Osteocyte (in vitro differentiated cells): Measurements from ENCODE around the gene CCNDBP1. TPM values are rescaled to one million over a fixed set of nuclear protein-coding genes. Genes with fewer than 3 reads are reported as not detected.
A peak's percentile ranks its signal among the peaks of the same experiment; 100 is the strongest.

Experiments used
- DNase-seq: peaks from one replicate; pipeline ENCODE4 v3.0.0; 2021; ENCODE audit warnings: mixed read lengths; ENCODE audit not compliant: unreplicated experiment; ENCODE audit errors: extremely low spot score
- H3K27ac Mint-ChIP-seq: one replicate; pipeline ENCODE4 v1.8.0; 2021; ENCODE audit warnings: mild to moderate bottlenecking, mixed read lengths; ENCODE audit not compliant: unreplicated experiment
- H3K27me3 Mint-ChIP-seq: one replicate; pipeline ENCODE4 v1.8.0; 2021; ENCODE audit warnings: mixed read lengths; ENCODE audit not compliant: unreplicated experiment
- H3K36me3 Mint-ChIP-seq: one replicate; pipeline ENCODE4 v1.8.0; 2021; ENCODE audit warnings: mixed read lengths; ENCODE audit not compliant: unreplicated experiment
- H3K4me1 Mint-ChIP-seq: one replicate; pipeline ENCODE4 v1.8.0; 2021; ENCODE audit warnings: mixed read lengths; ENCODE audit not compliant: unreplicated experiment
- H3K4me3 Mint-ChIP-seq: one replicate; pipeline ENCODE4 v1.8.0; 2021; ENCODE audit warnings: mild to moderate bottlenecking, moderate library complexity, mixed read lengths; ENCODE audit not compliant: unreplicated experiment
- H3K9me3 Mint-ChIP-seq: one replicate; pipeline ENCODE4 v1.8.0; 2021; ENCODE audit warnings: mixed read lengths; ENCODE audit not compliant: unreplicated experiment
- total RNA-seq: library from RNA; stranded (reverse); gene quantifications from 2 replicates; pipeline ENCODE4 v1.2.1, GENCODE V29; 2021
- TF ChIP-seq, protein P1 (sequence below): fragments of 200-600 bp; sonication (generic); IDR thresholded peaks from 2 replicates; pipeline ENCODE4 v1.5.0; 2021; ENCODE audit warnings: antibody characterized with exemption, mild to moderate bottlenecking, moderate library complexity

The CCNDBP1 gene
- total RNA-seq, 1 donor from 2014 or later, result 39.6 TPM

GRCh38 chr15:43199945-43200488, 14.8 kb downstream of the CCNDBP1 start:
- DNase-seq, result no peak
- Mint-ChIP-seq H3K27ac (no peak overlapping the region), H3K4me1 (peaks cover 2% of the 10 kb centered on the region), H3K4me3 (no peak overlapping the region), H3K36me3 (peaks cover 19% of the 10 kb centered on the region), H3K27me3 (peaks cover 10% of the 10 kb centered on the region), H3K9me3 (peaks cover 5% of the 10 kb centered on the region)
- TF ChIP-seq, protein P1, sequence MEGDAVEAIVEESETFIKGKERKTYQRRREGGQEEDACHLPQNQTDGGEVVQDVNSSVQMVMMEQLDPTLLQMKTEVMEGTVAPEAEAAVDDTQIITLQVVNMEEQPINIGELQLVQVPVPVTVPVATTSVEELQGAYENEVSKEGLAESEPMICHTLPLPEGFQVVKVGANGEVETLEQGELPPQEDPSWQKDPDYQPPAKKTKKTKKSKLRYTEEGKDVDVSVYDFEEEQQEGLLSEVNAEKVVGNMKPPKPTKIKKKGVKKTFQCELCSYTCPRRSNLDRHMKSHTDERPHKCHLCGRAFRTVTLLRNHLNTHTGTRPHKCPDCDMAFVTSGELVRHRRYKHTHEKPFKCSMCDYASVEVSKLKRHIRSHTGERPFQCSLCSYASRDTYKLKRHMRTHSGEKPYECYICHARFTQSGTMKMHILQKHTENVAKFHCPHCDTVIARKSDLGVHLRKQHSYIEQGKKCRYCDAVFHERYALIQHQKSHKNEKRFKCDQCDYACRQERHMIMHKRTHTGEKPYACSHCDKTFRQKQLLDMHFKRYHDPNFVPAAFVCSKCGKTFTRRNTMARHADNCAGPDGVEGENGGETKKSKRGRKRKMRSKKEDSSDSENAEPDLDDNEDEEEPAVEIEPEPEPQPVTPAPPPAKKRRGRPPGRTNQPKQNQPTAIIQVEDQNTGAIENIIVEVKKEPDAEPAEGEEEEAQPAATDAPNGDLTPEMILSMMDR, result no peak

- H3K36me3 Mint-ChIP-seq, result no peaks in the 10 kb centered on the region
Observed at GRCh38 chr15:43204016-43204901, 19.1 kb downstream of the CCNDBP1 start.

GRCh38 chr15:43206054-43206453, 20.9 kb downstream of the CCNDBP1 start:
- peak; percentile 57 for DNase-seq
- TF ChIP-seq, protein P1, result no peak
- no peaks in the 10 kb centered on the region for H3K9me3 Mint-ChIP-seq
- no peaks in the 10 kb centered on the region for H3K36me3 Mint-ChIP-seq
- H3K27ac Mint-ChIP-seq, result no peak overlapping the region
- H3K4me3 Mint-ChIP-seq, result no peak overlapping the region
- peaks cover 2% of the 10 kb centered on the region for H3K4me1 Mint-ChIP-seq
- peaks cover 53% of the 10 kb centered on the region for H3K27me3 Mint-ChIP-seq

More at GRCh38 chr15:43204016-43204901, 19.1 kb downstream of the CCNDBP1 start:
- Mint-ChIP-seq H3K27me3 (peaks cover 39% of the 10 kb centered on the region), H3K4me1 (peaks cover 2% of the 10 kb centered on the region), H3K9me3 (no peaks in the 10 kb centered on the region), H3K27ac (no peak overlapping the region), H3K4me3 (no peak overlapping the region)
- TF ChIP-seq, protein P1, result peak; percentile 68
- no peak for DNase-seq

- peaks cover 54% of the 10 kb centered on the region for H3K27me3 Mint-ChIP-seq
- H3K27ac Mint-ChIP-seq, result no peak overlapping the region
- H3K4me1 Mint-ChIP-seq, result peaks cover 2% of the 10 kb centered on the region
- no peak overlapping the region for H3K4me3 Mint-ChIP-seq
- no peaks in the 10 kb centered on the region for H3K9me3 Mint-ChIP-seq
- no peaks in the 10 kb centered on the region for H3K36me3 Mint-ChIP-seq
- TF ChIP-seq, protein P1, result no peak
- peak; percentile 38 for DNase-seq
Observed at GRCh38 chr15:43207024-43207423, 21.8 kb downstream of the CCNDBP1 start.
